ENCODE measurements around the gene LIPM. TPM values are rescaled to one million over a fixed set of nuclear protein-coding genes. Genes with fewer than 3 reads are reported as not detected.

LIPM gene
- polyA plus RNA-seq, 2 of the 4 experiments (the other 2 are of a cell fraction), result not detected

- no peak for TF ChIP-seq MAZ (IDR thresholded peaks at IDR 0.05; ENCODE audit: borderline replicate concordance, low read depth, low read length)
- TF ChIP-seq REST (IDR thresholded peaks at IDR 0.05), result no peak
Observed at GRCh38 chr10:88754287-88754686, 48.2 kb upstream of the LIPM start (continued).

- H3K4me3 ChIP-seq, result no peak overlapping the region
- no peaks in the 10 kb centered on the region for H3K4me1 ChIP-seq
- no peak overlapping the region for H3K4me2 ChIP-seq
- no peak overlapping the region for H3K27ac ChIP-seq
- DNase-seq (ENCODE audit: low read depth in 1 of 2, low spot score in 1 of 2) (no peak), ATAC-seq (no peak), FAIRE-seq (no peak)
- POLR2A ChIA-PET, result no interaction called here
- no peaks in the 10 kb centered on the region for H3K9me3 ChIP-seq
- CTCF ChIA-PET, result no interaction called here
- TF ChIP-seq ZNF302 (CRISPR knock-in tag; IDR thresholded peaks at IDR 0.05) (no peak), MAZ (IDR thresholded peaks at IDR 0.05; ENCODE audit: borderline replicate concordance, low read depth, low read length) (no peak), REST (IDR thresholded peaks at IDR 0.05) (no peak), JUNB (IDR thresholded peaks at IDR 0.05) (no peak), EHMT2 (IDR thresholded peaks at IDR 0.05; ENCODE audit: low read depth) (no peak), HEYL (CRISPR knock-in tag; IDR thresholded peaks at IDR 0.05) (no peak), FOSB (CRISPR knock-in tag; IDR thresholded peaks at IDR 0.05) (no peak), RAD21 (conservative IDR thresholded peaks at IDR 0.05 in 1 of 2, IDR thresholded peaks at IDR 0.05 in 1 of 2) (no peak), POLR2AphosphoS2 (conservative IDR thresholded peaks at IDR 0.05; ENCODE audit: low read length) (no peak), HDAC2 (IDR thresholded peaks at IDR 0.05) (no peak), RFX5 (IDR thresholded peaks at IDR 0.05) (no peak), TP53 (CRISPR knock-in tag; IDR thresholded peaks at IDR 0.05) (no peak), SMC3 (IDR thresholded peaks at IDR 0.05) (no peak), MAX (IDR thresholded peaks at IDR 0.05) (no peak), TFCP2L1 (CRISPR knock-in tag; IDR thresholded peaks at IDR 0.05) (no peak)
- TF ChIP-seq, protein P1, sequence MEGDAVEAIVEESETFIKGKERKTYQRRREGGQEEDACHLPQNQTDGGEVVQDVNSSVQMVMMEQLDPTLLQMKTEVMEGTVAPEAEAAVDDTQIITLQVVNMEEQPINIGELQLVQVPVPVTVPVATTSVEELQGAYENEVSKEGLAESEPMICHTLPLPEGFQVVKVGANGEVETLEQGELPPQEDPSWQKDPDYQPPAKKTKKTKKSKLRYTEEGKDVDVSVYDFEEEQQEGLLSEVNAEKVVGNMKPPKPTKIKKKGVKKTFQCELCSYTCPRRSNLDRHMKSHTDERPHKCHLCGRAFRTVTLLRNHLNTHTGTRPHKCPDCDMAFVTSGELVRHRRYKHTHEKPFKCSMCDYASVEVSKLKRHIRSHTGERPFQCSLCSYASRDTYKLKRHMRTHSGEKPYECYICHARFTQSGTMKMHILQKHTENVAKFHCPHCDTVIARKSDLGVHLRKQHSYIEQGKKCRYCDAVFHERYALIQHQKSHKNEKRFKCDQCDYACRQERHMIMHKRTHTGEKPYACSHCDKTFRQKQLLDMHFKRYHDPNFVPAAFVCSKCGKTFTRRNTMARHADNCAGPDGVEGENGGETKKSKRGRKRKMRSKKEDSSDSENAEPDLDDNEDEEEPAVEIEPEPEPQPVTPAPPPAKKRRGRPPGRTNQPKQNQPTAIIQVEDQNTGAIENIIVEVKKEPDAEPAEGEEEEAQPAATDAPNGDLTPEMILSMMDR (IDR thresholded peaks at IDR 0.05), result no peak
- TF ChIP-seq, protein P2, sequence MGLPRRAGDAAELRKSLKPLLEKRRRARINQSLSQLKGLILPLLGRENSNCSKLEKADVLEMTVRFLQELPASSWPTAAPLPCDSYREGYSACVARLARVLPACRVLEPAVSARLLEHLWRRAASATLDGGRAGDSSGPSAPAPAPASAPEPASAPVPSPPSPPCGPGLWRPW (IDR thresholded peaks at IDR 0.05), result no peak
- WGBS (ENCODE audit: missing lambda C conversion rate), result 60% methylated on average over 3 of the region's 3 CpGs
Observed at GRCh38 chr10:88755753-88756152, 46.8 kb upstream of the LIPM start.
